ENCODE data around the gene POGZ.

Gene POGZ

GRCh38 chr1:151369621-151370048, 89.7 kb downstream of the POGZ start:
- no peak for DNase-seq

- no peak for DNase-seq
Measured at GRCh38 chr1:151369302-151369610, 90.0 kb downstream of the POGZ start.

- DNase-seq, result no peak
Measured at GRCh38 chr1:151368393-151369301, 90.6 kb downstream of the POGZ start.

GRCh38 chr1:151367658-151368392, 91.5 kb downstream of the POGZ start:
- no peak for DNase-seq

- DNase-seq, result no peak
Measured at GRCh38 chr1:151364996-151365395, 94.3 kb downstream of the POGZ start.

- DNase-seq, result no peak
Measured at GRCh38 chr1:151362308-151363155, 96.8 kb downstream of the POGZ start.

- no peak for DNase-seq
Measured at GRCh38 chr1:151361883-151362282, 97.4 kb downstream of the POGZ start.

- no peak for DNase-seq
Measured at GRCh38 chr1:151356696-151357095, 102.6 kb downstream of the POGZ start.
